GM12891 (cell line): ENCODE results near the gene CORO1C.

Source experiments
- PAX5 ChIP-seq: IDR thresholded peaks from 2 replicates; pipeline ENCODE4 v1.6.1; 2011; ENCODE audit warnings: low read length, moderate library complexity, mild to moderate bottlenecking; ENCODE audit not compliant: insufficient read depth, severe bottlenecking
- POLR2A ChIP-seq: IDR thresholded peaks from 2 replicates; pipeline ENCODE4 v1.6.1; 2011; ENCODE audit warnings: low read depth, low read length, control low read depth
- POLR2AphosphoS5 ChIP-seq: IDR thresholded peaks from 2 replicates; pipeline ENCODE4 v1.6.1; 2011; ENCODE audit warnings: low read depth, low read length, control low read depth
- POU2F2 ChIP-seq: IDR thresholded peaks from 2 replicates; pipeline ENCODE4 v1.6.1; 2011; ENCODE audit warnings: low read depth, mild to moderate bottlenecking, control low read depth, low read length, moderate library complexity
- SPI1 ChIP-seq: IDR thresholded peaks from 2 replicates; pipeline ENCODE4 v1.6.1; 2011; ENCODE audit warnings: low read depth, low read length, control low read depth
- TAF1 ChIP-seq: IDR thresholded peaks from 2 replicates; pipeline ENCODE4 v1.6.1; 2011; ENCODE audit warnings: low read depth, low read length, control low read depth

DNA sequence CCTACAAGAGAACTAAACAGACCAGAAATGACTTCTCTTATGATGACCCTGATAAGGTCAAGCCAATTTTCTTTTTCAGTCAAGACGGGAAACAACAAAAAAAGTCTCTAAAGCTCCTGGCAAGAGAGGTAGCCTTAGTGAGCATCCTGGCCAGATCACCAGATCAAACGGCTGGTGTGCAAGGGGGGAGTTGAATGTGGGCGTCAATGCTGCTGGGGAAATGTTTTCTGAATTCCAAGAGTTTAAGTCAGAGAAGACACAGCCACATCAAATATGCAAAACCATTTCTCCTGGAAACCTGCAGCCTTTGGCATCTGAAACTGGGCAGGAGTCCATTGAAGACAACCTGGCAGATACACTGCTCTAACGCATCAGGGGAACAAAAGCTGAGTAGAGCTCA is 81.6 kb downstream of the CORO1C start:
- TF ChIP-seq TAF1 (no peak), POLR2A (no peak), SPI1 (no peak), POLR2AphosphoS5 (no peak), POU2F2 (no peak), PAX5 (no peak)
